Transverse colon (tissue), 4 donors: Measurements from ENCODE around the gene TREM2.

Source experiments
- CTCF ChIP-seq, 5 experiments: fragments of 200-600 bp in 3 of 5; fragments of 450-650 bp in 2 of 5; sonication (generic) in 3 of 5; IDR thresholded peaks; 1 replicate in 2 of 5; 2 replicates in 3 of 5; pipeline ENCODE4 v1.5.1; 2016 to 2017; ENCODE audit warnings: antibody characterized with exemption in 5 of 5, inconsistent platforms in 3 of 5, mild to moderate bottlenecking in 2 of 5, moderate library complexity in 1 of 5
- POLR2AphosphoS5 ChIP-seq, 3 donors: sonication (generic); formaldehyde crosslinking; IDR thresholded peaks; one replicate each; pipeline ENCODE4 v1.6.1; 2016; ENCODE audit warnings: antibody characterized with exemption in 3 of 3

- TF ChIP-seq POLR2AphosphoS5 (IDR thresholded peaks at IDR 0.05), result no peak
- no peak for TF ChIP-seq CTCF (IDR thresholded peaks at IDR 0.05)
Observed at GRCh38 chr6:41170547-41171160, 7.7 kb upstream of the TREM2 start.
